ENCODE data around the gene NCF2.

The NCF2 gene

DNA sequence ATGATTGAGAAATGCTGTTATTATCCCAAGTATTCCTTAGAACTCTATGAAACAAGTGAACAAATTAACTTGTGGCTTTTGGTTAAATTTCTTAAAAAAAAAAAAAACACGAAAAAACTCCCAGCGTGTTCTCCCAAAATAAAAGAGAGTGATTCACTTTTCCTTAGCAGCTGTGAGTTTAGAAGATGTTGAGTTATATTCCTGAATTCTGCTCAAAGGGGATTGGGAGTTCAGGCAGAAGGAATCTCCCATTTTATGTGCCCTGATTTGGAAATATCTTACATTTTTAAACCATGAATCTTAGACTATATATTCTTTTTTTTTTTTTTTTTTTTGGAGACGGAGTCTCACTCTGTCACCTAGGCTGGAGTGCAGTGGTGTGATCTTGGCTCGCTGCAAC is 83.7 kb downstream of the NCF2 start:
- ChIA-PET POLR2A (no interaction called here), CTCF (no interaction called here)
- TF ChIP-seq, protein P1, sequence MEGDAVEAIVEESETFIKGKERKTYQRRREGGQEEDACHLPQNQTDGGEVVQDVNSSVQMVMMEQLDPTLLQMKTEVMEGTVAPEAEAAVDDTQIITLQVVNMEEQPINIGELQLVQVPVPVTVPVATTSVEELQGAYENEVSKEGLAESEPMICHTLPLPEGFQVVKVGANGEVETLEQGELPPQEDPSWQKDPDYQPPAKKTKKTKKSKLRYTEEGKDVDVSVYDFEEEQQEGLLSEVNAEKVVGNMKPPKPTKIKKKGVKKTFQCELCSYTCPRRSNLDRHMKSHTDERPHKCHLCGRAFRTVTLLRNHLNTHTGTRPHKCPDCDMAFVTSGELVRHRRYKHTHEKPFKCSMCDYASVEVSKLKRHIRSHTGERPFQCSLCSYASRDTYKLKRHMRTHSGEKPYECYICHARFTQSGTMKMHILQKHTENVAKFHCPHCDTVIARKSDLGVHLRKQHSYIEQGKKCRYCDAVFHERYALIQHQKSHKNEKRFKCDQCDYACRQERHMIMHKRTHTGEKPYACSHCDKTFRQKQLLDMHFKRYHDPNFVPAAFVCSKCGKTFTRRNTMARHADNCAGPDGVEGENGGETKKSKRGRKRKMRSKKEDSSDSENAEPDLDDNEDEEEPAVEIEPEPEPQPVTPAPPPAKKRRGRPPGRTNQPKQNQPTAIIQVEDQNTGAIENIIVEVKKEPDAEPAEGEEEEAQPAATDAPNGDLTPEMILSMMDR (IDR thresholded peaks at IDR 0.05; ENCODE audit: insufficient read depth, low read length, missing control alignments), result no peak
- H3K4me3 ChIP-seq (ENCODE audit: low read depth, low read length), result no peak overlapping the region
- no peak for DNase-seq (ENCODE audit: low read depth, low spot score)

All from AG04449 (cell line).